Neutrophil (primary cell): ENCODE results near the gene KIAA1191.

Experiments
- H3K27ac ChIP-seq: fragments of 200-600 bp; sonication (generic); 2 replicates; pipeline ENCODE4 v1.5.1; 2016; ENCODE audit warnings: mild to moderate bottlenecking, moderate library complexity
- H3K27me3 ChIP-seq: fragments of 200-600 bp; sonication (generic); 2 replicates; pipeline ENCODE4 v1.6.0; 2016; ENCODE audit warnings: mild to moderate bottlenecking
- H3K36me3 ChIP-seq: fragments of 200-600 bp; sonication (generic); 2 replicates; pipeline ENCODE4 v1.5.1; 2017
- H3K4me1 ChIP-seq, 2 experiments: fragments of 200-600 bp in 1 of 2; sonication (generic) in 1 of 2; 1 replicate in 1 of 2; 2 replicates in 1 of 2; pipeline versions ENCODE4 v1.5.1 to v1.6.1; 2013 to 2016; ENCODE audit warnings: low read depth in 1 of 2, low read length in 1 of 2, mild to moderate bottlenecking in 1 of 2, moderate library complexity in 1 of 2; ENCODE audit not compliant: control insufficient read depth in 1 of 2, insufficient read depth in 1 of 2
- H3K4me3 ChIP-seq, 2 experiments: fragments of 200-600 bp in 1 of 2; sonication (generic) in 1 of 2; 1 replicate in 1 of 2; 2 replicates in 1 of 2; pipeline ENCODE4 v1.5.1; 2013 to 2016; ENCODE audit warnings: low read depth in 1 of 2, low read length in 1 of 2, mild to moderate bottlenecking in 1 of 2, moderate library complexity in 1 of 2
- H3K9me3 ChIP-seq: fragments of 200-600 bp; sonication (generic); 2 replicates; pipeline ENCODE4 v1.5.1; 2016
- CTCF ChIP-seq: fragments of 200-600 bp; sonication (generic); IDR thresholded peaks from 2 replicates; pipeline ENCODE4 v1.5.1; 2016; ENCODE audit warnings: antibody characterized with exemption

Gene KIAA1191

GRCh38 chr5:176388003-176388443 is 26.5 kb upstream of the KIAA1191 start:
- Histone ChIP-seq H3K4me3 (peak overlapping the region; percentile 78 to 83), H3K27me3 (no peaks in the 10 kb centered on the region), H3K27ac (peak overlapping the region; percentile 93), H3K36me3 (peaks cover 14% of the 10 kb centered on the region), H3K9me3 (no peaks in the 10 kb centered on the region), H3K4me1 (peaks cover 17 to 21% of the 10 kb centered on the region in 2 experiments)
- no peak for TF ChIP-seq CTCF

- H3K27me3 ChIP-seq, result no peaks in the 10 kb centered on the region
- no peak for TF ChIP-seq CTCF
- H3K36me3 ChIP-seq, result peaks cover 9% of the 10 kb centered on the region
- H3K4me1 ChIP-seq, result peaks cover 17 to 21% of the 10 kb centered on the region in 2 experiments
- no peaks in the 10 kb centered on the region for H3K9me3 ChIP-seq
- peak overlapping the region; percentile 78 to 83 for H3K4me3 ChIP-seq
- no peak overlapping the region for H3K27ac ChIP-seq
These were observed 25.9 kb upstream of the KIAA1191 start for GRCh38 chr5:176387384-176387925.

GRCh38 chr5:176386491-176386890 is 24.9 kb upstream of the KIAA1191 start:
- no peak for TF ChIP-seq CTCF
- no peak overlapping the region for H3K27ac ChIP-seq
- H3K27me3 ChIP-seq, result no peaks in the 10 kb centered on the region
- no peaks in the 10 kb centered on the region for H3K9me3 ChIP-seq
- H3K4me3 ChIP-seq, result no peak overlapping the region
- H3K4me1 ChIP-seq, result peaks cover 17 to 21% of the 10 kb centered on the region in 2 experiments
- H3K36me3 ChIP-seq, result no peaks in the 10 kb centered on the region

- TF ChIP-seq CTCF, result no peak
- no peaks in the 10 kb centered on the region for H3K36me3 ChIP-seq
- no peak overlapping the region for H3K27ac ChIP-seq
- no peak overlapping the region for H3K4me3 ChIP-seq
- no peaks in the 10 kb centered on the region for H3K27me3 ChIP-seq
- peaks cover 17 to 21% of the 10 kb centered on the region in 2 experiments for H3K4me1 ChIP-seq
- no peaks in the 10 kb centered on the region for H3K9me3 ChIP-seq
These were observed 23.4 kb upstream of the KIAA1191 start for GRCh38 chr5:176384991-176385390.

GRCh38 chr5:176384366-176384930 is 22.9 kb upstream of the KIAA1191 start:
- Histone ChIP-seq H3K4me1 (peaks cover 12 to 18% of the 10 kb centered on the region in 2 experiments), H3K27me3 (no peaks in the 10 kb centered on the region), H3K27ac (no peak overlapping the region), H3K36me3 (no peaks in the 10 kb centered on the region), H3K4me3 (no peak overlapping the region), H3K9me3 (no peaks in the 10 kb centered on the region)
- TF ChIP-seq CTCF, result no peak
